ACC112 (cell line): ENCODE results near the gene IQSEC2.

ENCODE experiments used
- H2AFZ ChIP-seq: fragments of 200-600 bp; sonication (generic); one replicate; pipeline ENCODE4 v1.6.0; 2017; ENCODE audit warnings: antibody characterized with exemption, low read length; ENCODE audit not compliant: unreplicated experiment
- H3K27ac ChIP-seq: fragments of 200-600 bp; sonication (generic); 2 replicates; pipeline ENCODE4 v1.5.1; 2014; ENCODE audit warnings: low read depth, mild to moderate bottlenecking, antibody characterized with exemption, low read length, moderate library complexity
- H3K27me3 ChIP-seq: fragments of 200-600 bp; sonication (generic); 2 replicates; pipeline ENCODE4 v1.6.1; 2014; ENCODE audit warnings: mild to moderate bottlenecking, antibody characterized with exemption, low read length, moderate library complexity, mixed read lengths; ENCODE audit not compliant: insufficient read depth
- H3K36me3 ChIP-seq: fragments of 200-600 bp; sonication (generic); 2 replicates; pipeline ENCODE4 v1.6.1; 2016; ENCODE audit warnings: mild to moderate bottlenecking, antibody characterized with exemption, low read length, moderate library complexity, mixed read lengths; ENCODE audit not compliant: insufficient read depth
- H3K4me1 ChIP-seq: fragments of 200-600 bp; sonication (generic); one replicate; pipeline ENCODE4 v1.6.1; 2016; ENCODE audit warnings: low read length, mixed read lengths; ENCODE audit not compliant: insufficient read depth, unreplicated experiment, control insufficient read depth
- H3K4me3 ChIP-seq: fragments of 200-600 bp; sonication (generic); 2 replicates; pipeline ENCODE4 v1.5.1; 2014; ENCODE audit warnings: mild to moderate bottlenecking, low read depth, low read length
- H3K79me2 ChIP-seq: fragments of 200-600 bp; sonication (generic); one replicate; pipeline ENCODE4 v1.6.0; 2016; ENCODE audit warnings: low read length; ENCODE audit not compliant: control insufficient read depth, unreplicated experiment, insufficient read depth

Gene IQSEC2

GRCh38 chrX:53254570-53255461, 26.6 kb downstream of the IQSEC2 start:
- Histone ChIP-seq H3K27ac (no peak overlapping the region), H3K79me2 (no peaks in the 10 kb centered on the region), H2AFZ (no peak overlapping the region), H3K36me3 (no peaks in the 10 kb centered on the region), H3K27me3 (no peaks in the 10 kb centered on the region), H3K4me1 (no peaks in the 10 kb centered on the region), H3K4me3 (no peak overlapping the region)

- Histone ChIP-seq H3K27me3 (no peaks in the 10 kb centered on the region), H2AFZ (no peak overlapping the region), H3K4me1 (no peaks in the 10 kb centered on the region), H3K27ac (no peak overlapping the region), H3K79me2 (no peaks in the 10 kb centered on the region), H3K36me3 (no peaks in the 10 kb centered on the region), H3K4me3 (no peak overlapping the region)
Measured at GRCh38 chrX:53253293-53254020, 27.9 kb downstream of the IQSEC2 start.

GRCh38 chrX:53251307-53251706, 30.1 kb downstream of the IQSEC2 start:
- Histone ChIP-seq H2AFZ (no peak overlapping the region), H3K27me3 (no peaks in the 10 kb centered on the region), H3K36me3 (no peaks in the 10 kb centered on the region), H3K79me2 (no peaks in the 10 kb centered on the region), H3K27ac (no peak overlapping the region), H3K4me1 (no peaks in the 10 kb centered on the region), H3K4me3 (no peak overlapping the region)

GRCh38 chrX:53250556-53250955, 30.8 kb downstream of the IQSEC2 start:
- Histone ChIP-seq H3K79me2 (no peaks in the 10 kb centered on the region), H3K4me3 (no peak overlapping the region), H3K27me3 (no peaks in the 10 kb centered on the region), H3K4me1 (no peaks in the 10 kb centered on the region), H3K27ac (no peak overlapping the region), H2AFZ (no peak overlapping the region), H3K36me3 (no peaks in the 10 kb centered on the region)

GRCh38 chrX:53249408-53250042, 31.9 kb downstream of the IQSEC2 start:
- Histone ChIP-seq H3K27me3 (no peaks in the 10 kb centered on the region), H2AFZ (no peak overlapping the region), H3K27ac (no peak overlapping the region), H3K36me3 (no peaks in the 10 kb centered on the region), H3K4me3 (no peak overlapping the region), H3K79me2 (no peaks in the 10 kb centered on the region), H3K4me1 (no peaks in the 10 kb centered on the region)

GRCh38 chrX:53247928-53248327, 33.5 kb downstream of the IQSEC2 start:
- no peaks in the 10 kb centered on the region for H3K36me3 ChIP-seq
- no peaks in the 10 kb centered on the region for H3K79me2 ChIP-seq
- H3K4me3 ChIP-seq: no peak overlapping the region
- no peaks in the 10 kb centered on the region for H3K27me3 ChIP-seq
- H3K4me1 ChIP-seq: no peaks in the 10 kb centered on the region
- H2AFZ ChIP-seq: no peak overlapping the region
- H3K27ac ChIP-seq: no peak overlapping the region

- H3K79me2 ChIP-seq: no peaks in the 10 kb centered on the region
- H3K4me1 ChIP-seq: no peaks in the 10 kb centered on the region
- no peak overlapping the region for H3K4me3 ChIP-seq
- no peak overlapping the region for H3K27ac ChIP-seq
- no peak overlapping the region for H2AFZ ChIP-seq
- H3K27me3 ChIP-seq: no peaks in the 10 kb centered on the region
- H3K36me3 ChIP-seq: no peaks in the 10 kb centered on the region
Measured at GRCh38 chrX:53246231-53246630, 35.2 kb downstream of the IQSEC2 start.

GRCh38 chrX:53244610-53245009, 36.8 kb downstream of the IQSEC2 start:
- H3K4me3 ChIP-seq: no peak overlapping the region
- H3K79me2 ChIP-seq: no peaks in the 10 kb centered on the region
- peaks cover 3% of the 10 kb centered on the region; the same call in 1 of the 2 replicates for H3K36me3 ChIP-seq
- no peak overlapping the region for H3K27ac ChIP-seq
- no peaks in the 10 kb centered on the region for H3K4me1 ChIP-seq
- H2AFZ ChIP-seq: no peak overlapping the region
- no peaks in the 10 kb centered on the region for H3K27me3 ChIP-seq

GRCh38 chrX:53242310-53242709, 39.1 kb downstream of the IQSEC2 start:
- peaks cover 3% of the 10 kb centered on the region; the same call in 1 of the 2 replicates for H3K36me3 ChIP-seq
- no peak overlapping the region for H3K4me3 ChIP-seq
- no peaks in the 10 kb centered on the region for H3K27me3 ChIP-seq
- no peaks in the 10 kb centered on the region for H3K4me1 ChIP-seq
- H2AFZ ChIP-seq: no peak overlapping the region
- H3K27ac ChIP-seq: no peak overlapping the region
- no peaks in the 10 kb centered on the region for H3K79me2 ChIP-seq

GRCh38 chrX:53241558-53241957, 39.8 kb downstream of the IQSEC2 start:
- no peaks in the 10 kb centered on the region for H3K79me2 ChIP-seq
- peaks cover 3% of the 10 kb centered on the region; the same call in 1 of the 2 replicates for H3K36me3 ChIP-seq
- H2AFZ ChIP-seq: no peak overlapping the region
- H3K4me3 ChIP-seq: no peak overlapping the region
- no peak overlapping the region for H3K27ac ChIP-seq
- no peaks in the 10 kb centered on the region for H3K4me1 ChIP-seq
- no peaks in the 10 kb centered on the region for H3K27me3 ChIP-seq
